IPS-20b (cell line): Measurements from ENCODE around the gene OR10R2.
"Not testable (repeated sequence)": the region's sequence is repeated elsewhere in the genome, so short reads cannot be mapped to it uniquely, and the experiment has no call there.

Experiments used
- H3K27ac ChIP-seq: one replicate; pipeline ENCODE4 v1.5.1; 2013; ENCODE audit warnings: low read length
- H3K27me3 ChIP-seq: 2 replicates; pipeline ENCODE4 v1.6.1; 2013; ENCODE audit warnings: mild to moderate bottlenecking, low read length, inconsistent platforms; ENCODE audit not compliant: insufficient read depth
- H3K36me3 ChIP-seq: 2 replicates; pipeline ENCODE4 v1.6.1; 2013; ENCODE audit warnings: low read depth, mild to moderate bottlenecking, inconsistent platforms, low read length, moderate library complexity; ENCODE audit not compliant: insufficient read depth
- H3K4me1 ChIP-seq: 2 replicates; pipeline ENCODE4 v1.6.1; 2013; ENCODE audit warnings: mild to moderate bottlenecking, control low read depth, inconsistent platforms, low read length, moderate library complexity; ENCODE audit not compliant: insufficient read depth
- H3K4me3 ChIP-seq: 2 replicates; pipeline ENCODE4 v1.5.1; 2013; ENCODE audit warnings: mild to moderate bottlenecking, low read length, inconsistent platforms
- H3K9ac ChIP-seq: 2 replicates; pipeline ENCODE4 v1.6.1; 2013; ENCODE audit warnings: low read depth, mild to moderate bottlenecking, inconsistent platforms, low read length, moderate library complexity
- H3K9me3 ChIP-seq: 2 replicates; pipeline ENCODE4 v1.6.1; 2013; ENCODE audit warnings: mild to moderate bottlenecking, low read depth, low read length, inconsistent platforms; ENCODE audit not compliant: insufficient read depth

OR10R2 gene, protein sequence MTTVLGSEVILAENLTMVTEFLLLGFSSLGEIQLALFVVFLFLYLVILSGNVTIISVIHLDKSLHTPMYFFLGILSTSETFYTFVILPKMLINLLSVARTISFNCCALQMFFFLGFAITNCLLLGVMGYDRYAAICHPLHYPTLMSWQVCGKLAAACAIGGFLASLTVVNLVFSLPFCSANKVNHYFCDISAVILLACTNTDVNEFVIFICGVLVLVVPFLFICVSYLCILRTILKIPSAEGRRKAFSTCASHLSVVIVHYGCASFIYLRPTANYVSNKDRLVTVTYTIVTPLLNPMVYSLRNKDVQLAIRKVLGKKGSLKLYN

DNA sequence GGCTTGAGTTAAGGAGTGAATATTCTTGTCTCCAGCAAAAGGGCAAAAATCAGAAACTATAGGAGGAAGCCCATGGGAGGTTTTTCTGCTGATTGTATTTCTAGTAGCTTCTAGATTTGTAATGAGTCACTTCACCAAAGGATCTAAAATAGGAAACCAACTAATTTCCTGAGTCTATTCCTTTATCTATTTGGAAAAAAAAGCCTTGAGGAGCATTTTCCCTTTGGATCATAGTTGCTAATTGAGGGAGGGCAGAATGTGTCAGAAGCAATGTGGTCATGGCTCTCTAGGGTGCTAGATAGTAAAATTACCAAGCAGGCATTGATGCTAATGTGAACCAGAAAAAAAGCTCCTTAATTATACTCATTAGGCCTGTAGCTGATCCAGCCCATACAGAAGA is at the start of gene OR10R2:
OR10R2 (plus strand) TSS at position 301 of the 400 bp plus-strand sequence. CDS start 106 bp downstream, outside the sequence.
- H3K9ac ChIP-seq = no peak within 1 kb of the TSS
- H3K4me1 ChIP-seq = no peaks in the 10 kb centered on the region
- H3K27me3 ChIP-seq = no peaks in the 10 kb centered on the region

DNA sequence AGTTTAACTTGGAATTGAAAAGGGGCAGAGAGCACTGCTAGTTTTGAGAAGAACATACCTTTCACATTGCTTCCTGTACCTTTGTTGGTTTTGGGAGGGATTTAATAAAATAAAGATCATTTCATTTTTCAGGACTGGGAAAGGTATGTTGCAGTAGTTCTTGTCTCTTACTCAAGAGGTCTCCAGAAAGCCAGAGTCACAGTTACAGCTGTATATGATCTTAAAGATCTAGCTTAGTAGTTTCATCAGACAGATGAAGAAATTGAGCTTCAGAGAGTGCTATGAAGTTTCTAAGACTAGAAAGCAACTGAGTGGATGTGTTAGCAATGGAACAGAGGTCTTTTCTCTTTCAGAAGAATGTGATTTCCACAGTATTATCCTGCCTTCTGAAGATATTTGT is 47.0 kb upstream of the OR10R2 start:
- H3K36me3 ChIP-seq = no peaks in the 10 kb centered on the region
- peaks cover 22% of the 10 kb centered on the region for H3K4me1 ChIP-seq
- no peaks in the 10 kb centered on the region for H3K9me3 ChIP-seq
- H3K27ac ChIP-seq = no peak overlapping the region
- no peak overlapping the region for H3K4me3 ChIP-seq
- H3K27me3 ChIP-seq = no peaks in the 10 kb centered on the region
- no peak overlapping the region for H3K9ac ChIP-seq

More for the DNA sequence above, at the start of gene OR10R2:
- H3K9me3 ChIP-seq = no peaks in the 10 kb centered on the region
- H3K4me3 ChIP-seq = no peak within 1 kb of the TSS
- no peaks in the 10 kb centered on the region for H3K36me3 ChIP-seq
- H3K27ac ChIP-seq = no peak within 1 kb of the TSS

DNA sequence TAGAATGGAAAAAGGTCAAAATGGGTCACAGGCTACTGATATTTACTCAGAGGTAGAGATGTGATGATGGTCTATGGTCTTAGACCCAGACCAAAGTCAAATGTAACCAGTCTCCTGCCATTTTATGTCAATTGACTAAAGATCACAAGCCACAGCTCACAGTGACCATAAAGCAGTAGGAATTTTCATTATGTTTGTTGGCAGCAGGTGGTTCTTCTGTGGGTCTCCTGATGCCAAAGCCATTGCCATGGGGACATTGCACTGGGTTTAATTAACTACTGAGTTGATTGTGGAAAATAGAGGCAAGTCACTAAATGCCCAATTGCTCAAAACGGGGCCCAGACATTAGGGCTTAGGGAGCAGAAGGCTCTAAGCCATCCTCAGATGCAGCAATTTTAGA is 45.9 kb upstream of the OR10R2 start, which contains the start of gene OR10K2:
OR10K2 (minus strand) TSS at position 101 of the 400 bp plus-strand sequence. CDS start 5,371 bp downstream, outside the sequence.
- H3K4me3 ChIP-seq = no peak within 1 kb of the TSS
- H3K4me1 ChIP-seq = peaks cover 22% of the 10 kb centered on the region
- H3K27me3 ChIP-seq = no peaks in the 10 kb centered on the region
- no peak within 1 kb of the TSS for H3K27ac ChIP-seq
- no peak within 1 kb of the TSS for H3K9ac ChIP-seq
- H3K36me3 ChIP-seq = no peaks in the 10 kb centered on the region
- H3K9me3 ChIP-seq = no peaks in the 10 kb centered on the region

DNA sequence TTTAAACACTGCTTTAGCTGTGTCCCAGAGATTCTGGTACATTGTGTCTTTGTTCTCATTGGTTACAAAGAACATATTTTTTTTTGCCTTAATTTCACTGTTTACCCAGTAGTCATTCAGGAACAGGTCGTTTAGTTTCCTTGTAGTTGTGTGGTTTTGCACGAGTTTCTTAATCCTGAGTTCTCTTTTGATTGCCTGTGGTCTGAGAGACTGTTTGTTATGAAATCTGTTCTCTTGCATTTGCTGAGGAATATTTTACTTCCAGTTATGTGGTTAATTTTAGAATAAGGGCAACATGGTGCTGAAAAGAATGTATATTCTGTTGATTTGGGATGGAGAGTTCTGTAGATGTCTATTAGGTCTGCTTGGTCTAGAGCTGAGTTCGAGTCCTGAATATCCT is 41.9 kb upstream of the OR10R2 start:
- not testable (repeated sequence) for H3K36me3 ChIP-seq, H3K27ac ChIP-seq, H3K27me3 ChIP-seq, H3K4me1 ChIP-seq, H3K9ac ChIP-seq, H3K4me3 ChIP-seq, H3K9me3 ChIP-seq

DNA sequence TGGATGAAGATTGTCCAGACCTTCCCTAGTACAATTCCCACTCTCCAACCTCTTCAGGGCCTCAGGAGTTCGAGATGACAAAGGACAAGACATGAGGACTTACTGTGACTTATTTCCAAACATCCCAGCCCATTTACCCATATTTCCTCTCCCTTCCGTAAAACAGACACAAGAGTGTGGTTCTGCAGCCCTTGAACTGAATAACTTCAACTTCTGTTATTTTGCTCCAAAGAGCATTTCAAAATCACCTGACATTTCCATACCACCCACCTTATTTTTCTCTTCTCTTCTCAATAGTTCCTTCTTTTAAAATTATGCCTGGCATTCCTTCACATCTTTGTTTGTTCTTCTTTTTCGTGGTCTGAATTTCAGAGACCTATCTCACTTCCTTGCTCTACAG is 37.3 kb upstream of the OR10R2 start:
- Histone ChIP-seq H3K4me3 (no peak overlapping the region), H3K9ac (no peak overlapping the region), H3K4me1 (no peaks in the 10 kb centered on the region), H3K27me3 (no peaks in the 10 kb centered on the region), H3K36me3 (no peaks in the 10 kb centered on the region), H3K27ac (no peak overlapping the region), H3K9me3 (no peaks in the 10 kb centered on the region)

DNA sequence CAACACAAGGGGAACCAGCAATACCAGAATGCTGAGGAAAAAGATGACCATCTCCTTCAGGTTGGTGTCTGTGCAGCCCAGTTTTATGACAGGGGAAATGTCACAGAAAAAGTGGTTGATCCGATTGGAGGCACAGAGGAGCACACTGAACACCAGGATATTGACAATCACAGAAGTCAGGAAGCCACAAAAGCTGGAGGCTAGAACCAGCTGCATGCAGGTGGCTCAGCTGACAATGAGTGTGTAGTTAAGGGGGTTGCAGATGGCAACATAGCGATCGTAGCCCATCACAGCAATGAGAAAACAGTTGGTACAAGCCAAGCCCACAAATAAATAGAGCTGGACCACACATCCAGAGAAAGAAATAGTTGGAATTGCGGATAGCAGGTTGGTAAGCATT is 26.6 kb upstream of the OR10R2 start:
- H3K4me1 ChIP-seq = no peaks in the 10 kb centered on the region
- no peak overlapping the region for H3K4me3 ChIP-seq
- H3K36me3 ChIP-seq = no peaks in the 10 kb centered on the region
- H3K9ac ChIP-seq = no peak overlapping the region
- no peaks in the 10 kb centered on the region for H3K9me3 ChIP-seq
- no peaks in the 10 kb centered on the region for H3K27me3 ChIP-seq
- no peak overlapping the region for H3K27ac ChIP-seq

DNA sequence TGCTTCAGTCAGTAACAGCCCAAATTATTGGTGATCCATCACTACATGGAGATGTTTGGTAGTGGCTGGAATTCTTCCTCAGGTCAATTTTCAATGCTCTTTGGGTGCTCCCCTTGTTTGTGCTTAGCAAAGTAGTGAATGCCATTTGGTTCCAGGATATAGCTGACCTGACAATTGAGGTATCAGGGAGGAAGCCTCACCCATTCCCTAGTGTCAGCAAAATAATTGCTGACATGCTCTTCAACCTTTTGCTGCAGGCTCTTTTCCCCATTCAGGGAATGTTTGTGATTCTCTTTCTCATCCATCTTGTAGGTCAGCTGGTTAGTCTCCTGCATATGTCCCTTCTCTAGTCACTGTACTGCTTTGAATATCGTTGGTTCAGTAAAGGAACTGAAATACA is 17.5 kb upstream of the OR10R2 start:
- H3K27me3 ChIP-seq = no peaks in the 10 kb centered on the region
- H3K9me3 ChIP-seq = peaks cover 4% of the 10 kb centered on the region; the same call in 1 of the 2 replicates
- H3K36me3 ChIP-seq = no peaks in the 10 kb centered on the region
- no peak overlapping the region for H3K27ac ChIP-seq
- no peaks in the 10 kb centered on the region for H3K4me1 ChIP-seq
- no peak overlapping the region for H3K9ac ChIP-seq
- H3K4me3 ChIP-seq = no peak overlapping the region

DNA sequence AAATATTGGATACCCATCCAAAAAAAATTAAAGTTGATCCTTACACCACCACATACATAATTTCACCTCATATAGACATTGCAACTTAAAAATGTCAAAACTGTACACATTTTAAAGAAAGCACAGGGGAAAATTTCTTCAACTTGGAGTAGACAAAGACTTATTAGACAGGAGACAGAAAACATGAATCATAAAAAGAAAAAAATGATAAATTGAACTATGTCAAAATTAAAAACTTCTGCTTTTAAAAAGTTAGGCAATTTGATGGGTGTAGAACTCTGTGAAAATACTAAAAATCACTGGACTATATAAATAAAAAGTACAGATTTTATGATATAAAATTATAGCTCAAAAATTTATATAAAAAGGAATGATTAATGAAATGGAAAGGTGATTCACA is 14.8 kb upstream of the OR10R2 start:
- Histone ChIP-seq H3K27ac (no peak overlapping the region), H3K36me3 (no peaks in the 10 kb centered on the region), H3K9ac (no peak overlapping the region), H3K4me3 (no peak overlapping the region), H3K9me3 (no peaks in the 10 kb centered on the region), H3K4me1 (no peaks in the 10 kb centered on the region), H3K27me3 (no peaks in the 10 kb centered on the region)

DNA sequence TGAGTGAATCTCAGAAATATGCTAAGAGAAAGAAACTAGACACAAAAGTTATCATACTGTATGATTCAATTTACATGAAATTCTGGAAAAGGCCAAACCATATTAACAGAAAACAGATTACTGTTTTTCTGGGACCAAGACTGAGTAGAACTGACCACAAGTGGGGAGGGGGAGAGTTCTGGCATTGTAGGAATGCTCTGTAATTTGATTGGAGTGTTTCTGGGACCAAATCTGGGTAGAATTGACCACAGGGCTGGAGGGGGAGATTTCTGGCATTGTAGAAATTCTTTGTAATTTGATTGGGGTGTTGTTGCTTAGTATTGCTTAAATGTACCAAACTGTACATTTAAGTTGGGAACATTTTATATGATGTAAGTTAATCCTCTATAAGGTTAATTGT is 13.8 kb upstream of the OR10R2 start:
- no peak overlapping the region for H3K9ac ChIP-seq
- H3K36me3 ChIP-seq = no peaks in the 10 kb centered on the region
- no peak overlapping the region for H3K4me3 ChIP-seq
- no peaks in the 10 kb centered on the region for H3K27me3 ChIP-seq
- H3K4me1 ChIP-seq = no peaks in the 10 kb centered on the region
- H3K9me3 ChIP-seq = no peaks in the 10 kb centered on the region
- no peak overlapping the region for H3K27ac ChIP-seq

DNA sequence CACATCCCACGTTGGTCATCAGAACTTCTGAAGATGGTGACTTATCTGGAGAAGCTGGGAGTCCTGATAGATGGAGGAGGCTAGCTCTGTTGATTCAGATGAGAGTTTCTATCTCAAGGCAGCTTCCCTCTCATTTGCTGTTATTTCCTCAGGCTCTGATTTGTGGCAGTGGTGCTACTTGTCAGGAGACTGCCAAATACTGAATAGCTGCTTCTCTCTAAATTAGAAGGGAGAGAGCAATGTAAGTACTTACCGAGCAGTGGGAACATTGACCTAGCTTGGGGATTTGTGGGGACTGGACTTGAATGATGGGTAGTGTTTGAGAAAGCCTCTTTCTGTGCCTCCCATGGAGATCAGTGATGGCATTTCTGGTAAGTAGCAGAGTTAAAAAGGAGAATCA is 10.5 kb upstream of the OR10R2 start, which contains the start of gene OR10K1:
OR10K1 (plus strand) TSS at position 301 of the 400 bp plus-strand sequence. CDS start 3,728 bp downstream, outside the sequence.
- H3K9ac ChIP-seq = no peak within 1 kb of the TSS
- H3K4me1 ChIP-seq = no peaks in the 10 kb centered on the region
- no peaks in the 10 kb centered on the region for H3K36me3 ChIP-seq
- no peaks in the 10 kb centered on the region for H3K27me3 ChIP-seq
- H3K27ac ChIP-seq = no peak within 1 kb of the TSS
- no peaks in the 10 kb centered on the region for H3K9me3 ChIP-seq
- no peak within 1 kb of the TSS for H3K4me3 ChIP-seq

DNA sequence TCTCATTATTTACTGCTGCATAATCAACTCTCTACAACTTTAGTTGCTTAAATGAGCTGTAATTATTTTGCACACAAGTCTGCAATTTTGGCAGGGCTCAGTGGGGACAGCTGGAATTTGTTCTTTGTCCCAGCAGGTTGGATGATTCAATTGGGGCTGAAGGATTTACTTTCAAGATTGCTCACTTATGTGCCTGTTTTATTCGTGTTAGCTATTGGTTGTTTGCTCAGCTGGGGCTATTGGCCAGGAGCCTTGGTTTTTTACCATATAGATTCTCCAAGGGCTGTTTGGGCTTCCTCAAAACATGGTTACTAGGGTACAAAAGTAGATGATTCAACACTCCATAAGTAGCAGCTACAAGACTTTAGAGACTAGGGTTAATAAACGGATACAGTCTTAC is 13.4 kb downstream of the OR10R2 start:
- no peak overlapping the region for H3K4me3 ChIP-seq
- no peak overlapping the region for H3K27ac ChIP-seq
- no peak overlapping the region for H3K9ac ChIP-seq
- H3K36me3 ChIP-seq = no peaks in the 10 kb centered on the region
- H3K27me3 ChIP-seq = no peaks in the 10 kb centered on the region
- no peaks in the 10 kb centered on the region for H3K9me3 ChIP-seq
- peaks cover 11% of the 10 kb centered on the region for H3K4me1 ChIP-seq

DNA sequence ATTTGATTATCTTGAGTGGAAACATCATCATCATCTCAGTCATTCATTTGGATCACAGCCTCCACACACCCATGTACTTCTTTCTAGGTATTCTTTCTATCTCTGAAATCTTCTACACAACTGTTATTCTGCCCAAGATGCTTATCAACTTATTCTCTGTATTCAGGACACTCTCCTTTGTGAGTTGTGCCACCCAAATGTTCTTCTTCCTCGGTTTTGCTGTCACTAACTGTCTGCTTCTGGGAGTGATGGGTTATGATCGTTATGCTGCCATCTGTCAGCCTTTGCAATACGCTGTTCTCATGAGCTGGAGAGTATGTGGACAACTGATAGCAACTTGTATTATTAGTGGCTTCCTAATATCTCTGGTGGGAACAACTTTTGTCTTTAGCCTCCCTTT is 19.3 kb downstream of the OR10R2 start:
- no peaks in the 10 kb centered on the region for H3K9me3 ChIP-seq
- no peaks in the 10 kb centered on the region for H3K36me3 ChIP-seq
- H3K4me3 ChIP-seq = no peak overlapping the region
- peaks cover 8% of the 10 kb centered on the region for H3K4me1 ChIP-seq
- H3K9ac ChIP-seq = no peak overlapping the region
- H3K27ac ChIP-seq = no peak overlapping the region
- no peaks in the 10 kb centered on the region for H3K27me3 ChIP-seq
